Neural progenitor cell (in vitro differentiated cells): Measurements from ENCODE around the gene ADRA2B.

Source experiments
- CTCF ChIP-seq: fragments of 200-600 bp; sonication (generic); IDR thresholded peaks from 2 replicates; pipeline ENCODE4 v1.5.1; 2017; ENCODE audit warnings: antibody characterized with exemption, mild to moderate bottlenecking
- EZH2 ChIP-seq: fragments of 200-600 bp; sonication (generic); IDR thresholded peaks from 2 replicates; pipeline ENCODE4 v1.6.1; 2017; ENCODE audit warnings: antibody characterized with exemption, mild to moderate bottlenecking, moderate library complexity

DNA sequence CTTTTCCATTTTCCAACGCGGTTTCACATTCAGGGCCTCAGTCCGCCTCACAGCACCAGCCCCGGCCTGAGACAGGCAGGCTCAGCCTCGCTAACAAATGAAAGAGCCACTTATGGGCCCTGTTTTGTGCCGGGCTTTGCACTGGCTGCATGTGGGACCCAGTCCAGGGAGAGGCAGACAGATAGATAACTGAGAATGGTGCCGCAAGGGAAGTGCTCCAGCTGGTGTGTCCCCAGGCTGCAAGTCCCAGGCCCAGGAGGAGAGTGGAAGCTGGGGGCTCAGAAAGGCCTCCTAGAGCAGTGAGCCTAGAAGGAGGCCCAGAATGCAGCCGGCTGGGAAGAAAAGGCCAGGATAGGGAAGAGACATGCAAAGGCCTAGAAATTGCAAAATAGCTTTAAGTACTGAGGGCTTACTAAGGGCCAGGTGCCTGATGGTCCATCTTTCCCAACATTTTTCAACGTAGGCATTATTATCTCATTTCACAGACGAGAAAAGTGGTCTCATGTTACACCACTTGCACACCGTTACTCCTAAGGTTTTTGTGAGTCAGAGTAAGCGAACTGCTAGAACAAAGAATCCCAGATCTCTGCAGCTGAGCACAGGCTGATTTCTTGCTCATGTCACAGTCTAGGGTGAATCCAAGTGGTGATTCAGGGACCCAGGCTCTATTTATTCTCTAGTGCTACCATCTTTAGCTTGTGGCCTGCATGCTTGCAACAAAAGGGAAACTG lies 26.0 kb downstream of the ADRA2B start:
- TF ChIP-seq EZH2, result no peak
- no peak for TF ChIP-seq CTCF
